Activated gamma-delta T cell treated with Interleukin-2 at 50 U/mL for 16 hours (primary cell): Measurements from ENCODE around the gene CCDC106.

Experiments
- DNase-seq: peaks from one replicate; pipeline ENCODE4 v3.0.0-alpha.2; 2020

The CCDC106 gene

DNA sequence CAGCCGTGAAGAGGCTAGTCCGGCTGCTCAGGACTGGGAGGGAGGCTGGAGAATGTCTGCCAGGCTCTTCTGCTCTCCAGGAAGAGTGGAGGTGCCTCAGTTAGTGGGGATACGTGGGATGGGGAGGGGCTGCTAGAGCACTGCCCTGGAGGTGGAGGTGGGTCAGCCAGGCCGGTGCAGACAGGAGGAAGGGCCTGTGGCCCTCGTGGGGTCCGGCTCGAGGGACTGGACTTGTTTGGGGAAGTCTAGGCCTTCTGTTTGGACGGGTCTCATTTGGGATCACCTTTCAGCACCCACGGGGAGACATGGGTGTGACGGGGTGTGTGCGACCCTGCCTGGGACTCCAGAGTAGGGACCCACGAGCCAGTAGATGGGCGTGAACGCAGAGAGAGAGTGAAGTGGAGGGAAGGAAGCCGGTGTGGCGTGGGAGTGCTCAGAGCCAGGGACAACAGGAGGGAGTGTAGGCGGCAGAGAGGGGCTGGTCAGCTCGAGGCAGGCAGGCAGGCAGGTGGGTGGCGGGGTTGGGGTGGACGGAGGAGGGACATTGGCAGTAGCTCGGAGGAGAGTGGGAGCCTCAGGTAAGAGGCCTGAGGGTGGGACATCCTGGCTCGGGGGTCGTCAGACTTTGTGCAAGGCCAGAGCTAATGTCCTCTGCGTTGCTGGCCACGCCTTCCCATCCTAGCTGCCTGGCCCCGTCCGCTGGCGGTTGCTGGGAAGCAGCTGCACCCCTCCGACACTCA is 38.5 kb downstream of the CCDC106 start:
- no peak for DNase-seq

DNA sequence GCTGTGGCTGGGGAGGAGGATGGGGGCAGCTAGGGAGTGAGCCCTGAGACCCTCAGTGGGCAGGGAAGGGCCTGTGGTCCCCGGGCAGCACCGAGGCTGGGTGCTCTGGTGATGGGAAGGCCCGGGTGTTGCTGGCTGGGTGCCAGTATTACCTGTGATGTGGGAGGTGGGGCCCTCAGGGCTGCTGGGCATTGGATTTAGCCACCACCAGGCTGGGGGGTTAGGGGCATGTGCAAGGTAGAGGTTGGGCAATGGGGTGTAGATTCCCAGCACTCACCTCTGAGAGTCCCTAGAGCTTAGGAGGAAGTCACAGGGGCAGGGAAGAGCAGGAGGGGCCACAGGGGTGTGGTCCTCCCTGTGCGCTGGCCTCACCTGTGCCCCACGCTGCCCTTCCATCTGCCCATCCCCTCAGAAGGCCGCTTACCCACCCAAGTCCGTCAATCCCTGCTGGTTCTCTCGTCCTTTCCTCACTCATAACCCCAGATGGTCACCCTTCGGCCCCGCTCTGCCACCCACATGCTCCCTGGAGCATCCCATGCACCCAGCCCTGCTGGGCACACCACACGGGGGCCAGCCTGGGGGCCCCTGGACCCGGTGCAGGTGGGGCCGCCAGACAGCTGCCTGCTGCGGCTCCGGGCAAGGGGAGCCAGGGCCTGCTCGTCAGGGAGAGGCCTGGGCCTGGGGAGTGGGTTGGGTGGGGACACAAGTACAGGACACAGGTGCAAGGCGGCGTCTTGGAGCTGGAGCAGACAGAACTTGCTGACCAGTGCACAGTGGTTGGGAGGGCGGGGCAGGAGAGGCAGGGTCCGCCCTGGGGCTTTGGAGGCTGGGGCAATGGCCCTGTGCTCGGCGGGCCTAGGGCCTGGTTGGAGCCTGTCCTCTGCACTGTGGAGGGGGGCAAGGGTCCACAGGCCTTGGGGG is 39.5 kb downstream of the CCDC106 start:
- no peak for DNase-seq

DNA sequence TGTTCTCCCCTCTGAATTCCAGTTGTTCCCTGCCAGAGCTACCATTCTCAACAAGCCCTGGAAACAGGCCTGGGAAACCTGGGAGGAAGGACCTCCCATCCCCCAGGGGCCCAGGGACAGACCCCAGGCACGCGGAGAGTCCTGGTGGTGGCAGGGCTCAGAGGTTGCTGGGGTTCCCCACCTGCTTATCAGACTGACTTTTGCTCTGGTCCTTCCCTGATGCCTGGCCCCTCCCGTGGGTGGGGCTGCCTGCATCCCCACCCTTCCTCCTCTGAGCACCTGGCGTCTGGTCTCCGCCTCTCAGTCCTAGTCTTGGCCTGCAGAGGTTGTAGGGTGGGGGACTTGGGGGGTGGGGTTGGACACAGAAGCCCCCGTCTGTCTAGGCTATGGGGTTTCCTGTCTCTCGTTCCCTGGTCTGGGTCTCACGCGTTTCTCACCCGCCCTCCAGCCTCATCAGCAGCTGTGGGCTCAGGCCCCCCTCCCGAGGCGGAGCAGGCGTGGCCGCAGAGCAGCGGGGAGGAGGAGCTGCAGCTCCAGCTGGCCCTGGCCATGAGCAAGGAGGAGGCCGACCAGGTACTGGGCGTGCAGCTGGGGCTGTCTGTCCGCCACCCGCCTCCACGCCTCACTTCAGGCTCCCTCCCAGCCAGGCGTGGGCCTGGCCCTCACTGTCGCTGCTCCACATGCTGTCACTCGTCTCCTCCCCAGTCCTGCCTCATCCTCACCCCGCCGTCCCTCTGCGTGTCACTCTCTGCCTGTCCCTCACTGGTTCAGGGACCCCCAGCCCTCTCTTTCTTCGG is 40.6 kb downstream of the CCDC106 start:
- DNase-seq, result no peak

DNA sequence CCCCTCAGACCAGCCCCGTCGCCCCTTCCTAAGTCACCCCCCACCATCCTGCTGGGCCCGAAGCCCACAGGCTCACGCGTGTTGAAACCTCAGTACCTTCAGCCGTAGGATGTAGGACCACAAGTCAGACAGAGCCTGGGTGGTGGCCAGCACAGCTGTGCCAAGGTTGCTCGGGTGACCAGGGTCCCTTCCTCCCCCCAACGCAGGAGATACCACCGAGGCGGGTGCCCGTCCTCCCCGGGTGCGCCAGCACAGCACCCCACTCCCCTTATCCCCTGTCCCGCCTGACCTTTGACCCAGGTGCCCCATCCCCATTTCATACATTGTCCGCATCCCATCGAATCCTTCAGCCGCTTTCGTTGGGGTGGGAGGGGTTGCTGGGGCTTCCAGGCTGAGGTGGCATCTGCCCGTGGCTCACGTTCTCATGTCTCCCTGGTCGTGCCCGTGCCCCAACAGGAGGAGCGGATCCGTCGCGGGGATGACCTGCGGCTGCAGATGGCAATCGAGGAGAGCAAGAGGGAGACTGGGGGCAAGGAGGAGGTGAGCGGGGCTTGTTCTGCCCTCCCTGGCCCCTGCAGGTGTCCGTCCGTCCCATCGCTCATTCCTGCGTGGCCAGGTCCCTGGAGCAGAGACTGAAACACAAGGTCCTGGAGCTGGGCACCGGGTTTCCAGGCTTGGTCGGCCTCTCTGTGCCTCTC is 41.5 kb downstream of the CCDC106 start:
- no peak for DNase-seq

DNA sequence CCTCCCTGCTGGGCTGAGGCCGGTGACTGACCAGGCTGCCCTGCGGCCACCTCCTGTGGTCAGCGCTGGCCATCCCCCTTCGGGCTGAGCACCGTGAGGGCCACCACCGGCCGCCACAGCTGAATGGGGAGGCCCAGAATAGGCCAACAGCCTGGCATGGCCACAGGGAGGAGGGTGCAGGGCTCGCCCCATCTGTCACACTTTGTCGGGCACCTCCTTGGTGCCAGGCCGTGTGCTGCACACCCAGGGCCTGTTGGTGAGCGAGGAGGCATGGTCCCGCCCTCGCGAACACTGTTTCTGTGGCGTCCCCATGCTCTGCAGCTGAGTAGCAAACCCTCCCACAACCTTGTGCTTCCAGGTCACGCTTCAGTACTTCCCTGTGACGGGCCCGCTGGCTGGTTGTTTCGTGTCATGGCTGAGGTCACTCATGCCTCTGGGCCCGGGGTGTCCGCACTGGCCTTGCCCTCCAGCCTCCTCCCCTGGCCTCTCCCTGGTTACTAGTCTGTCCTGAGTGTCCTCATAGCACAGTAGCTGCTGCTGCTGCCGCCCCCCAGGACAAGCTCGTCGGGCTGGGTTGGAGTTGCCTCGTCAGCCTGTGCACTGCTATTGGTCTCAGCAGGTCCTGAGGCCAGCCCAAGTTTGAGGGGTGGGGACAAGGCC is 42.2 kb downstream of the CCDC106 start:
- no peak for DNase-seq

DNA sequence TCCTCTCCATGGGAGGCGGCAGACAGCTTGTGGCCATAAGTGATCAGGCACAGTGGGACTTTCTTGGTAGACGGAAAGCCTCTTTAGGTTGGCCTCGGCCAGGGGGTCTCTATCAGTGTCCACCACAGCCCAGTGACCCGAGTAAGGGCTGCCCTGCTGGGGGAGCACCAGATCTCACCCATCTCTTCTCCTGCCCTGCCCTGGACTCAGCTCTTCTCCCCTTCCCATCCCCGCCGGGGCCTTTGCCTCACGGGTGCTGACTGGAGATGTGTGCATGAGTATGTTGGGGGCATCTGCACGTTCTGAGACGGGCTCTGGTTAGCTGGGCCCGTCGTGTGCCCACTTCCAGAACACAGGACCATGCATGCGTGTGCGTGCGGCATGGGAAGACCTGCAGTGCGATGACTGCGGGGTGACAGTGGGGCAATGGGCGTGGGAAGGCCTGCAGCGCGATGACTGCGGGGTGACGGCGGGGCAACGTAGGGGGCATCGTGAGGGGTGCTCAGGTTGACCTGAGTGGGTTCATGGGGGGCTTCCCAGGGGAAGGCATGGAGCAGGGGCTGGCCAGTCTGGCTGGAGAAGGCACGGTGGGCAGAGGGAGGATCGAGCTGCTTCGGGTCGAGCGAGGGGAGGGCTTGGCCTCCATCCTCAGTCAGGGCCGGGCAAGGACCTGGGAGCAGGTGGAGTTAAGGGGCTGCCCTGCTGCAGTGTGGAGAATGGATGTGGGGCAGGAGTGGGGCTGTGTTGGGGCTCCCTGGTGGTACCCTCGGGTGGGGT is 42.9 kb downstream of the CCDC106 start:
- DNase-seq, result no peak

DNA sequence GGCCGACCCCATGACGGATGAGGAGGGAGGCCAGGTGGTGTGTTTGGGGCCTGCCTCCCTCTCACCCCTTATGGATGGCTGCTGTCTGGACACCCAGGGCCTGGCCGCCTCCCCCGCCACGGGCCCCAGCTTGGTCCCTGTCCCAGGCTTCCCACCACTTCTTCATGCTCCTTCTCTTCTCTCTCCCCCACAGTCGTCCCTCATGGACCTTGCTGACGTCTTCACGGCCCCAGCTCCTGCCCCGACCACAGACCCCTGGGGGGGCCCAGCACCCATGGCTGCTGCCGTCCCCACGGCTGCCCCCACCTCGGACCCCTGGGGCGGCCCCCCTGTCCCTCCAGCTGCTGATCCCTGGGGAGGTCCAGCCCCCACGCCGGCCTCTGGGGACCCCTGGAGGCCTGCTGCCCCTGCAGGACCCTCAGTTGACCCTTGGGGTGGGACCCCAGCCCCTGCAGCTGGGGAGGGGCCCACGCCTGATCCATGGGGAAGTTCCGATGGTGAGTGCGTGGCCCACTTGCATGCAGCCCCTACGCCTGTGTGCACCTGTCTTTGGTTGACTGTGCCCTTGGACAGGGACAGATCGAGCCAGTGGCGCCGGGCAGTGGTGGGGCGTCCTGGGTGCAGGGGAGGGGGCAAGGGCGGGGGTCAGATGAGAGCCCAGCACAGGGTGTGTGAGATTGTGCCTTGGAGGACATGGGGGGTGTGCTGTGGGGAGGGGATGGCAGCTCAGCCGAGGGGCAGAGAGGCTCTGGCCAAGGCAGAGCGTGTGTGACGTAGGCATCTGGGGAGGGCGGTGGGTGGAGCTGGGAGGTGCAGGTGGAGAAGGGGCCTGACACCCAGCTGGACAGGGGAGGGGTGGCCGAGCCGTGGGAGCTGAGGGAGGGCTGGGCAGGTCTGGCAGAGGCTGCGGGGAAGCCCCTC is 43.8 kb downstream of the CCDC106 start:
- DNase-seq, result no peak

DNA sequence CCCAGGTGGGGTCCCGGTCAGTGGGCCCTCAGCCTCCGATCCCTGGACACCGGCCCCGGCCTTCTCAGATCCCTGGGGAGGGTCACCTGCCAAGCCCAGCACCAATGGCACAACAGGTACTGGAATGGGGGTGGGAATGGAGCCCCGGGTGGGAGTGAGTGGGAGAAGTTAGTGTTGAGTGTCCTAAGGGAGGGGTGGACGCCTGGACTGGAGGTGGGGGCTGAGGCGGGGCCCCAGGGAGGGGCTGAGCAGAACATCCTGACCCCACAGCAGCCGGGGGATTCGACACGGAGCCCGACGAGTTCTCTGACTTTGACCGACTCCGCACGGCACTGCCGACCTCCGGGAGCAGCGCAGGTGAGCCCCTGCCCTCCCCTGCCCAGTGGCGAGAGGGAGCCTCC is 44.7 kb downstream of the CCDC106 start:
- no peak for DNase-seq

DNA sequence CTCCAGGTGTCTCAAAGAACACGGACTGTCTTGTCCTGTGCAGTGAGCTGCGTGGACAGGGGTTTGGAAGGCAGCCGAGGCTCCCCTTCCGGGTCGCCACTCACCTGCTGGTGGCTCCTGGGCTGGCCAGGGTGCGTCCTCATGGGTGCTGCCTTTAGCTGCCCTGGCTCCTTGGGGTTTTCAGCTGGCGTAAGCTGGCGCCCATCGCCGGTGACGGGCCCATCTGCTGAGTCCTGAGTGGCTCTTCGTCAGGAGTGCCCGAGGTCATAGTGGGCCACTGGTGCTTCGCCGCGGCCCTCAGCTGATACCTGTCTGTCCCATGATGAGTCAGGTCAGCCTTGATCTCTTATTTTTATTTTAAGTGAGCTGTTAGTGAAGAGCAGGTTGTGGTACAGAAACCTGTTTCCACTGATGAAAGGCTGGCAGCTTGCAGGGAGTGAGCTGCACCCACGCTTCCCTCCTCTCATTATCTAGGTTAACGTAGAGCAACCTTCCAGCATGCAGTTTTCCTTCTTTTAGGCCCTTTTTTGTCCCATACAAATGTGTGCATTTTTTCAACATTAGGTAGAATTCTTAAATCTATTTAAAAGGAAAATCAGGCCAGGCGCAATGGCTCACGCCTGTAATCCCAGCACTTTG is 45.4 kb downstream of the CCDC106 start:
- DNase-seq, result no peak

DNA sequence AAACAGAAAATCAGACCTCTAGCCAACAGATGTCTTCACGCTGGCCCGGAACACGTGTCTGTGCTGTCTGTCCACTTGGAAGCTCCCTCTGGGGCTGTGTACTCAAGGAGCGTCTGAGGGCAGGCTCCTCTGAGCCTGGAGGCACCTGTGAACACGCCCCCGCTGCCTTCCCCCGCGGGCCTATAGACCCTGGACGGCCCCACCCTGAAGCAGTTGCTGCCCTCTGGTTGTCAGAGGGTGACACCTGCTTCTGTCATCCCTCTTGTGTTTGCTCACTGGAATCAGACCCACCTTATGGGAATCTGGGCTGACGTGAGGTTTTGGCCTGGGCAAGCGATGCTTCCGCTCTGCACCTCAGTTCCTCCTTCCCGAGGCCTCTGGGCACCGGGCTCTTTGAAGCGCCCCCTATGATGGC is 46.2 kb downstream of the CCDC106 start:
- DNase-seq, result no peak

DNA sequence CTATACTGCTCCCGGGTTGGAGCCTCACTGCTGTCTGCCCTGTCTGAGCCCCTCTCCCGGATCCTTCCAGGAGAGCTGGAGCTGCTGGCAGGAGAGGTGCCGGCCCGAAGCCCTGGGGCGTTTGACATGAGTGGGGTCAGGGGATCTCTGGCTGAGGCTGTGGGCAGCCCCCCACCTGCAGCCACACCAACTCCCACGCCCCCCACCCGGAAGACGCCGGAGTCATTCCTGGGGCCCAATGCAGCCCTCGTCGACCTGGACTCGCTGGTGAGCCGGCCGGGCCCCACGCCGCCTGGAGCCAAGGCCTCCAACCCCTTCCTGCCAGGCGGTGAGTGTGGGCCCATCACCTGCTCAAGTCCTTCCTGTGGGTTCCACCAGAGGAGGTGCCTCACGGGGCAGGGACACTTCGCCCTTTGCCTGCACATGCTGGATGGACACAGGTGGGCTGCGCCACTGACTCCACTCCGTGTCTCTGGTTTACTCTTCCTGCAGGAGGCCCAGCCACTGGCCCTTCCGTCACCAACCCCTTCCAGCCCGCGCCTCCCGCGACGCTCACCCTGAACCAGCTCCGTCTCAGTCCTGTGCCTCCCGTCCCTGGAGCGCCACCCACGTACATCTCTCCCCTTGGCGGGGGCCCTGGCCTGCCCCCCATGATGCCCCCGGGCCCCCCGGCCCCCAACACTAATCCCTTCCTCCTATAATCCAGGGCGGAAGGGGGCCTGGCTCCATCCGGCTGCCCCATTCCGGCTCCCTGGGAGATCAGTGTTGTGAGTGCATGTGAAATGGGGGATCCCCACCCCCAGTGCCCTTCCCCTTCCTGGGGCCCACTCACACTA is 46.9 kb downstream of the CCDC106 start:
- DNase-seq, result no peak

DNA sequence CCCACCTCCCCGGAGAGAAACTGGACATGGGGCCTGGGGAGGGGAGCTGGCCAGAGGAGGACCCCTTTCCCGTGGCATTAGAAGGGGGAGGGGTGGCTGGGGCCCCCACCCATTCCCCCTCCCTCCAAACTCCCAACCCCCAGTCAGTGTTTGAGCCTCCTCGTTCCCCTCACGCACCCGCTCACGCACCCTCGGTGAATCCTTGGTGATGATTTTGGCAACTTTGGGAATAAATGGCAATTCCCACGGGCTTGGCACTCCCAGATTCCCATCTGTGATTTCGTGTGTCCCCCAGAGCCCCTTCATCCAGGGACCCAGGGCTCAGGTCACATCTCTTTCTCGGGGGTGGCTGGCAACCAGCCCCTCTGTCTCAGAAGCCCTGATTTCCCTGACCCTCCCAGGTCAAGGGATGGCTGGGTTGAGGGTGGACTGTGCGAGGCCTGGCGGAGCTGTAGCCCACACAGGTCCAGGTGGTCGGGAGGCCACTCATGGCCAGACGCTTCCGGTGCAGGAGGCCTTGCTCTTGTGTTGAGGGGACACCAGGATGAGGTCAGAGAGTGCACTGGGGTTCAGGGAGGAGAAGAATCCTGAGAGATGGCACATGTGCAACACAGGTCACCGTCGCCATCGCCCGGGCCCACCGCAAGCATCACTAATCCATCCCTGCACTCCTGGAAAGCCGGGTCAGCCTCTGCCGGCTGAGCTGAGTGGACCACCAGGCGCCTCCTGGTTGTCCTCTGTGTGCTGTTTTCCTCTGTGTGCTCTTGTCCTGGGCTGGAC is 47.7 kb downstream of the CCDC106 start:
- no peak for DNase-seq

DNA sequence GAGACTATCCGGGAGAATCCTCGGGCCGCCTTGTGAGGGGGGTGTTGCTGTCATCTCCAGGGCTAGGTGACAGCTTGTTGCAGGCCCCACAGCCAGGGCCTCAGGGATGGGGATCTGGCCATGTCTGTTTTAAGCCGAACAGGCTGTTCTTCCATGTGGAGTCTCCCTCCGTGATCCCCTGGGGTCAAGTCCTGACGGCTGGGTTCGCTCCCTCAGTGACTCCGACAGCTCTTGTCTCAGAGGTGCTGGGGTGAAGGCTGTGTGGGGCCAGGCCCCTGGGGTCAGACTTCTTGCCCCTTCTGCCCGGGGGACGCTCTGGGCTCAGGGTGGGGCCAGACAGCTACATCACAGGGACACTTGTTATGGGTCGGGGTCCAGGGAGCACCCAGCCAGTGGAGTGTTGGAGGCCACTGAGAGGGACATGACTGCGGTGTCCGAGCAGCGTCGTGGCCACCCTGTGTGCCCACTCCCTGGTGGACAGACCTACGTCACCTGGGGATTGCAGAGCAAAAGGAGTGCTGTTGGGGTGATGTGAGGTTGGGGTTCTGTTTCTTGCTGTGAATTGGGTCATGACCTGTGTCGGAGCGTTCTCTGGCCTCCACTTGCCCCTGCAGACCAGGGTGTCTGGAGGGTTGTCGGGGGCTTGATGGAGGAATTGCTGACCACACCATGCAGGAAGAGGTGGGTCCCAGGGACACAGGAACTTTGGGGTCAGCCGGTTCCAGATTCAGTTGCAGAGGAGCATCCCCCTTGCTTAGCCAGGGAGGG is 48.5 kb downstream of the CCDC106 start:
- no peak for DNase-seq

DNA sequence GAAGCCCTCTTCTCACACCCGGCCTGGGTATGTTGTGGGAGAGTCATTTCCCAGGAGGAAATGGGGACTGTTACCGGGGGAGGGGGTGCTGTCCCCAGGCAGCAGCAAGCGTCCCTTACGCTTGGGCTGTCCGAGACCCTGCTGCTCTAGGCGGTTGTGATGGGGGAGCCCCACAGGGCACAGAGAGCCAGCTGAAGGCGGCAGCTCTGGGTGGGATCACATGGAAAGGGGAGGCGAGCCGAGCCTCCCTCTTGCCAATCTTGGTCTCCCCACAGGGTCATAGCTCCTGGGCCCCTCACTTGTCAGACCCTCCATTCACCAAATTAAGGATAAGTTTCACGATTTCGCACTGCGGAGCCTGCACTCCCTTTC is 49.0 kb downstream of the CCDC106 start:
- no peak for DNase-seq

DNA sequence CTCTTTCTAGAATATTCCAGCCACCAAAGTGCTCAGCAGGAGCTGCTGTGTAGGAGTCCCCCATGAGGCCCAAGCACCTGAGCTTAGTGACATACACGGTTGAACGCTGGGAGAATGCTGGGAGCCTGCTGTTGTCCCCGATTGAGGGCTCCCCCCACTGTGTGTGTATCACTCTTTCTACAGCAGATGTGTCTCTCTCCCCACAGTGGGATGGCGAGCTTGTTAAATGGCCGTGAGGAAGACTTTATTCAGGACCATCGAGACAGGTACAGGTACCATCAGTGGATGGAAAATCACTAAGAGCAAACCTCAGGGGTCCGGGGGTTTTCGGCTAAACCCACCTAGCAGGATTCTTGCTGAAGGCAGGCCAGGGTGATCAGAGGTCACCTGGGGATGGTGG is 49.7 kb downstream of the CCDC106 start:
- no peak for DNase-seq

DNA sequence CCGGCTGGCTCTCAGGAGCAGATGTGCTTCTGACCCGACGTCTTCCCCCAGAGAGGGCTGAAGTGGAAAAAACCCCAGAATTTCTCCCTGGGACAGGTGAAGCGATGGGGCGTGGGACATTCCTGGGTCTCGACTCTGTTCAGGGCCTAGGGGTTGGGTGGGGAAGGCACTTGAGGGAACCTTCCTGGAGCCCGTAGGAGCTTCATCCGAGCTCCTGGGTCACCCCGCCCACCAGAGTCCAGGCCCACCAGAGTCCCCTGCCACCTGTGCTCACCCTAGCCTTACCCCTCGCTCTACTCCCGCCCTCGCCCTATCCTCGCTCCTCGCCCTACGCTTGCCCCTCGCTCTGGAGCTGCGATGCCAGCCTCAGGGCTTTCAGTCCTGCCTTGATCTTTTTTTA is 50.2 kb downstream of the CCDC106 start:
- DNase-seq, result no peak

DNA sequence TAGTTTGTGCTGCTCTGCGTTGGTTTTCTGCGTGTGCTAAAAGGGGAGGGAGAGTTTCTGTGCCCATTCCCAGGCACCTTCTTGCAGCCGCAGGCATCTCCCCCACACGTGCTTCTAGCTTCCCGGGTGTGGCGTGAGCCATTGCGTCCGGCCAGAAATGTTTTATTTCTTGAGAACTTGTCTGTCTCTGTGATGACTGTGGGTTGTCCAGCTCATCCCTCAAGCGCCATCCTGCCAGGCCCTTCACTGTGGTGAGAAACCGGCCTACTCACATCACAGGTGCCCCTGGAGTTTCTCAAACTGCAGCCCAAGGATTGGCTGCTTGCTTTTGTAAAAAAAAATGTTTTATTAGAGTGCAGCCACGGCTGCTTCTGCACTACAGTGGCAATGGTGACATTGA is 51.2 kb downstream of the CCDC106 start:
- DNase-seq, result no peak
